ENCODE data around the gene ARMC2.

DNA sequence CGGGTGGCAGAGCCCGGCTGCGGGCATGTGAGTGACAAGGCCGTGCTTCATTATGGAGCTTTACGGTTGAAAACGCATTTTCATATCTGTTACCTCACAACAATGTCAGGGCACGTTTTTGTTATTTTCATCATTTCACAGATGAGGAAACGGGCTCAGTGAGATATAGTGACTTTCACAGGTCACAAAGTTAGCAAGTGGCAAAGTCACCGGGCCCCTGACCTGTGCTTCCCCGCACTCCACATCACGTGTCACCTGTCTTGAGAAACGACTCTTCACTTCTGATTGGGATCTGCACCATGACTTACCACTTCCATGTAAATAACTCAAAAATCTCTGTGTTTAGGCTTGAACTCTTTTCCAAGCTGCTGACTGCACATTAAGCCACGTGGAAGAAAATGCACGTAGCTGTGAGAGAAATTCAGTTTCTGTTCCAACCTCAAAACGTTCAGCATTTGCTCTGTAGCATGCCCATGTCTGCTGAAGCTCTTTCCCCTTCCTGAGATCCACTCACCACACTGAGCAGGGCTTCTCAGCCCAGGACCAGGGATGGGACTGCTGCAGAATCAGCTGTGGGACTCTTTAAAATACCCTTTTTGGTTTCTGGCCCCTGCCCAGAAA lies 107.2 kb downstream of the ARMC2 start:
- TF ChIP-seq, protein P1, sequence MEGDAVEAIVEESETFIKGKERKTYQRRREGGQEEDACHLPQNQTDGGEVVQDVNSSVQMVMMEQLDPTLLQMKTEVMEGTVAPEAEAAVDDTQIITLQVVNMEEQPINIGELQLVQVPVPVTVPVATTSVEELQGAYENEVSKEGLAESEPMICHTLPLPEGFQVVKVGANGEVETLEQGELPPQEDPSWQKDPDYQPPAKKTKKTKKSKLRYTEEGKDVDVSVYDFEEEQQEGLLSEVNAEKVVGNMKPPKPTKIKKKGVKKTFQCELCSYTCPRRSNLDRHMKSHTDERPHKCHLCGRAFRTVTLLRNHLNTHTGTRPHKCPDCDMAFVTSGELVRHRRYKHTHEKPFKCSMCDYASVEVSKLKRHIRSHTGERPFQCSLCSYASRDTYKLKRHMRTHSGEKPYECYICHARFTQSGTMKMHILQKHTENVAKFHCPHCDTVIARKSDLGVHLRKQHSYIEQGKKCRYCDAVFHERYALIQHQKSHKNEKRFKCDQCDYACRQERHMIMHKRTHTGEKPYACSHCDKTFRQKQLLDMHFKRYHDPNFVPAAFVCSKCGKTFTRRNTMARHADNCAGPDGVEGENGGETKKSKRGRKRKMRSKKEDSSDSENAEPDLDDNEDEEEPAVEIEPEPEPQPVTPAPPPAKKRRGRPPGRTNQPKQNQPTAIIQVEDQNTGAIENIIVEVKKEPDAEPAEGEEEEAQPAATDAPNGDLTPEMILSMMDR (conservative IDR thresholded peaks at IDR 0.05; ENCODE audit: low read depth, low read length) = no peak
- TF ChIP-seq POLR2A (IDR thresholded peaks at IDR 0.05; ENCODE audit: low read depth, low read length) (no peak), CEBPB (IDR thresholded peaks at IDR 0.05; ENCODE audit: low read depth, low read length) (no peak), SMC3 (IDR thresholded peaks at IDR 0.05; ENCODE audit: low read depth, low read length) (no peak), MAFK (IDR thresholded peaks at IDR 0.05; ENCODE audit: low read depth, low read length) (no peak), MXI1 (IDR thresholded peaks at IDR 0.05; ENCODE audit: borderline replicate concordance, low read depth, low read length) (no peak), RAD21 (IDR thresholded peaks at IDR 0.05; ENCODE audit: low read length) (no peak), BHLHE40 (IDR thresholded peaks at IDR 0.05; ENCODE audit: low read depth, low read length) (no peak), MAZ (IDR thresholded peaks at IDR 0.05; ENCODE audit: borderline replicate concordance, low read depth, low read length) (no peak), RCOR1 (IDR thresholded peaks at IDR 0.05; ENCODE audit: insufficient replicate concordance, low read length) (no peak)
- TF ChIP-seq, protein P2, sequence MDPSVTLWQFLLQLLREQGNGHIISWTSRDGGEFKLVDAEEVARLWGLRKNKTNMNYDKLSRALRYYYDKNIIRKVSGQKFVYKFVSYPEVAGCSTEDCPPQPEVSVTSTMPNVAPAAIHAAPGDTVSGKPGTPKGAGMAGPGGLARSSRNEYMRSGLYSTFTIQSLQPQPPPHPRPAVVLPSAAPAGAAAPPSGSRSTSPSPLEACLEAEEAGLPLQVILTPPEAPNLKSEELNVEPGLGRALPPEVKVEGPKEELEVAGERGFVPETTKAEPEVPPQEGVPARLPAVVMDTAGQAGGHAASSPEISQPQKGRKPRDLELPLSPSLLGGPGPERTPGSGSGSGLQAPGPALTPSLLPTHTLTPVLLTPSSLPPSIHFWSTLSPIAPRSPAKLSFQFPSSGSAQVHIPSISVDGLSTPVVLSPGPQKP (IDR thresholded peaks at IDR 0.05; ENCODE audit: borderline replicate concordance, low read depth, low read length) = no peak
- TF ChIP-seq, protein P3, sequence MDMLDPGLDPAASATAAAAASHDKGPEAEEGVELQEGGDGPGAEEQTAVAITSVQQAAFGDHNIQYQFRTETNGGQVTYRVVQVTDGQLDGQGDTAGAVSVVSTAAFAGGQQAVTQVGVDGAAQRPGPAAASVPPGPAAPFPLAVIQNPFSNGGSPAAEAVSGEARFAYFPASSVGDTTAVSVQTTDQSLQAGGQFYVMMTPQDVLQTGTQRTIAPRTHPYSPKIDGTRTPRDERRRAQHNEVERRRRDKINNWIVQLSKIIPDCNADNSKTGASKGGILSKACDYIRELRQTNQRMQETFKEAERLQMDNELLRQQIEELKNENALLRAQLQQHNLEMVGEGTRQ (IDR thresholded peaks at IDR 0.05; ENCODE audit: low read depth, low read length) = no peak
